Epithelial cell of esophagus (primary cell): ENCODE results near the gene PCSK6.
"Not testable (repeated sequence)": the region's sequence is repeated elsewhere in the genome, so short reads cannot be mapped to it uniquely, and the experiment has no call there.

Experiments used
- DNase-seq: peaks from one replicate; pipeline ENCODE4 v3.0.0; 2010; ENCODE audit warnings: low read depth
- H3K4me3 ChIP-seq: 2 replicates; pipeline ENCODE4 v1.5.1; 2011; ENCODE audit warnings: mild to moderate bottlenecking, low read length, control low read depth
- CTCF ChIP-seq: IDR thresholded peaks from 2 replicates; pipeline ENCODE4 v1.5.1; 2011; ENCODE audit warnings: low read depth, mild to moderate bottlenecking, low read length, control low read depth, inconsistent platforms; ENCODE audit not compliant: insufficient read depth; ENCODE audit errors: missing control alignments

The PCSK6 gene

GRCh38 chr15:101426761-101427333, 62.7 kb downstream of the PCSK6 start:
- no peak for DNase-seq
- no peak overlapping the region for H3K4me3 ChIP-seq
- no peak for TF ChIP-seq CTCF

GRCh38 chr15:101425787-101426365, 63.6 kb downstream of the PCSK6 start:
- H3K4me3 ChIP-seq, result no peak overlapping the region
- DNase-seq, result no peak
- TF ChIP-seq CTCF, result no peak

GRCh38 chr15:101424984-101425383, 64.5 kb downstream of the PCSK6 start:
- no peak for DNase-seq
- no peak for TF ChIP-seq CTCF
- H3K4me3 ChIP-seq, result no peak overlapping the region

- no peak for DNase-seq
- TF ChIP-seq CTCF, result no peak
- no peak overlapping the region for H3K4me3 ChIP-seq
Measured at GRCh38 chr15:101420232-101420631, 69.3 kb downstream of the PCSK6 start.

- not testable (repeated sequence) for DNase-seq, H3K4me3 ChIP-seq
Measured at GRCh38 chr15:101416475-101416874, 73.0 kb downstream of the PCSK6 start.

- TF ChIP-seq CTCF, result no peak
- H3K4me3 ChIP-seq, result no peak overlapping the region
Measured at GRCh38 chr15:101413239-101413638, 76.3 kb downstream of the PCSK6 start.

GRCh38 chr15:101411581-101411980, 77.9 kb downstream of the PCSK6 start:
- no peak for TF ChIP-seq CTCF
- DNase-seq, result no peak
- H3K4me3 ChIP-seq, result no peak overlapping the region

More at GRCh38 chr15:101413239-101413638, 76.3 kb downstream of the PCSK6 start:
- no peak for DNase-seq
